Measurements from ENCODE around the gene ZNF581.

GRCh38 chr19:55626350-55626749, 17.1 kb upstream of the ZNF581 start:
- TF ChIP-seq CTCF (IDR thresholded peaks at IDR 0.05) (no peak), POLR2A (IDR thresholded peaks at IDR 0.05) (no peak)
